DMS153 (cell line): ENCODE data around the gene DCAF8L1.
"Not testable (repeated sequence)": the region's sequence is repeated elsewhere in the genome, so short reads cannot be mapped to it uniquely, and the experiment has no call there.

Experiments used
- DNase-seq: peaks from one replicate; lab custom pipeline; 2025; lab: John Stamatoyannopoulos, UW

The DCAF8L1 gene

DNA sequence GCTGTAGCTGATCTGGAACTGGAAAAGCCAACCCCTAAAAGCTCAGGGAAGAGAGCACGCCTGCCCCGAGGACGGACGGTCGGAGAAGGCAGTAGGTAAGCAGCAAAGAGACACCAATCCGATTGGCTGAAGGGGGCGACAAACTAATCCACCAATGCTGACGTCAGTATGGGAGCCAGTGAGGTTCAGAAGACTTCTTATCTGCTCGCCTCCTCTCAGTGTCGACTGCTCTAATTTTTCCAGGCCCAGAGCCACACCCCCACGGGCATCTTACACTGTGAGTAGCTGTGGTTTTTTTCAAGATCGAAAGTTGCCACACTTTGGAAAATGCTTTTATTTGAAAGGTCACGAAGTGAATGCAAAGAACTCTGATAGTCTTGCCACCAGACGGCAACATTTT lies at the start of gene DCAF8L1:
TSS of gene DCAF8L1 (minus strand) at position 101 of the 400 bp plus-strand sequence. CDS start 115 bp downstream, outside the sequence.
- DNase-seq = no peak

DNA sequence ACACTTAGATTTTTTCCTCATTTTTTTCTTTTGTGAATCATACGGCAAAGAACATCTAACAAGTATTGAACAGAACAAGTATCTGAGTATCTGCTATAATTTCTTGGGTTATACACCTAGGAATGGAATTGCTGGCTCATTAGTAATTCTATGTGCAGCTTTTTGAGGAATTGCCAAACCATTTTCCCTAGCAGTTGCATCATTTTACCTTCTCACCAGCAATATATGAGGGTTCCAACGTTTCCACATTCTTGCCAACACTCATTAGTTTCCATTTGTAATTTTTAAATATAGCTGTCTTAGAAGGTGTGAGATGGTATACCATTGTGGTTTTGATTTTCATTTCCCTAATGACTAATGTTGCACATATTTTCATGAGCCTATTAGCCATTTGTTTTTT lies 41.1 kb upstream of the DCAF8L1 start:
- no peak for DNase-seq

DNA sequence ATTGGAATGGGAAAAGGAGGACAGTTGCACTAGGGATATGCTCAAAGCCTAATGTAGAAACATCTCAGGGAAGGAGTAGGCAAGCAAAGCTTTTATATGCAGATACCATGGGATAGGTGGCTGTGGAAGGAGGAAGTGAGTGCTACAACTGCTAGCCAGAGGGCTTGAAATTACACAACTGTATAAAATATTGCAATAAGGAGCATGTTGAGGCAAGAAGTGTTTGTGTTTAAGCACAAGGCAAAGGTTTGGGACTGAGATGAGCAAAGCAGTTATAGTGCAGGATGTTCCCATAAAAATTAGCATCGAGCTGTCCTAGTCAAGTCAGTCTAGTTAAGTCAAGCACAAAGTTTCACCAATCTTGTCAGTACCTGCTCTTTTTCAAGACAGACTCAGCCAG lies 35.6 kb upstream of the DCAF8L1 start:
- no peak for DNase-seq

DNA sequence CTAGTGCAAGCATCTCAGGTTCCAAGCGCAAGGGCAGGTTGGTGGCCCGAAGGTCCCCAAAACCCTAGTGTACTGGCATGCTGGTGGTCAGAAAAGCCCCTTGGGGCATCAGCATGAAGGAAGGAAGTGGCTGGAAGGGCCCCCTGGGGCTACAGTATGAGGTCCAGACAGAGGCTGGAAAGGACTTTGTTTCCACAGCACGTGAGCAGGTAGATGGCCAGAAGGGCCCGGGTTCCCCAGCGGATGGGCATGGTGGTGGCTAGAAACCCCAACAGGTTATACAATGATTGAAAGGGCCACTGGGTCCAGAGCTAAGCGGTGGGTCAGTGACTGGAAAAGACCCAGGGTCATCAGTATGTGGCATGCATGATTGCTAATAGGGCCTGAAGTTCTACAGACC lies 34.7 kb upstream of the DCAF8L1 start:
- DNase-seq = no peak

DNA sequence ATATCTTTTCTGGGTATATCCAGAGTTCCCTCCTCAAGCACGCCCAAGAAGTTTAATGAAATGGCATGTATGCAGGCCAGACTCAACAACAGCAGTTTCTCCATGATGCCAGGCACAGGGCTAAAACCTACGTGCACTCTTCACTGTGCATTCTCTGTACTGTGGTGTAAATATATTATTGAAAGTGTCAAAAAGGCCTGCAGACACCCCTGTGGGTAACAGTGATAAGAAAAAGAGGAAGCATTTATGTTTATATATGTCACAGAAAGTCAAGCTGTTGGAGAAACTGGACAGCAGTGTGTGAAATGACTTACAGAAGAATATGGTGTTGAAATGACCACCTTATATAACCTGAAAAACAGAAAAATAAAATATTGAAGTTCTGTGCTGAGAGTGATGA lies 29.6 kb upstream of the DCAF8L1 start:
- no peak for DNase-seq

DNA sequence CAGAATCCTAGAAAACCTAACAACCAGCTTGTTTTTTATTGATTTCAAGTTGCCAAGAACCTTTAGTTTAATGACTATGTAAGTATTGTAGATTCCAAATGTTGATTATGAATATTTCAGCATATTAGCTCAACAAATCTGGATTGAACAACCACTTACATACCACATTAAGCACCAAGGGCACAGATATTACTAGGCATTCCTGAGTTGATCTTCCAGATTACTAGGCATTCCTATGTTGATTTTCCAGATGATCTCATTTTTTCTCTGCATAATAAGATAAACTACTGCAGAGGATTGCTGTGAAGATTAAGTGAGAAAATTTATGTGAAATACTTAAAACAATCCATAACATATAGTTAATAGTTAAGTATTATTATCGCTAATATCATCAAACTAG lies 17.4 kb upstream of the DCAF8L1 start:
- no peak for DNase-seq

DNA sequence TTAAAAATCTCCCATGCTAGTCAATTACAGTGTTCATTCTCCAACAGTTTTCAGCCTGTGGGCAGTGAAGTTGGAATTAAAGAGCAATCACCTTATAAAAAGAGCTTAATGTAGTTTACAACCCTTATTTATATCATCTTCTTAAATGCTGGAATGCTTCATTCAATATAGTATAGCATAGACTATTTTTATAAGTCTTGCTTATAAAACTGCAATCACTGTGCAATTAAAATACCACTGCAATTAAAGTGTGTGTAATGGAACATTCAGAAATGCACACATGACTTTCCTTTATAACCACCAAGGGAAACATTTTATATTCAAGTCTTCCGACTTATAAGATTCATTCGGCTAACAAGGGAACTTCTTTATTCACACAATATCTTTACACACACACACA lies 16.4 kb upstream of the DCAF8L1 start:
- DNase-seq = no peak

DNA sequence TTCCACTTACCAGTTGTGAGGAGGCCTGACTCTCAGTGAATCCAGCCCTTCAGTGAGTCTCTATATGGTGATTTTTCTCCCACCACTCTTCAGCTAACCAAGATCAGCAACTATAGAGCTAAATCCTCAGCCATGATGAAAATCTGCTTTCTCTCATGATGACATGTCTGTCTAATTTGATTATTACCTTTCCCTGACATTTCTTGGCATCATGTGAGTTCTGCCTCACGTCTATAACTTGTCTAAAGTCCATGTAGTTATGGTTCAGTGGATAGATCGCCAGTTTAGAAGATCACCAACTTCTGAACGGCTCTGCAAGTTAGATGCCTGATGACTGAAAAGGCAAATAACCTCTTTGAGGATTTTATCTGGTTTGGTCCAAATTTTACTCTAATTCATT lies 14.9 kb upstream of the DCAF8L1 start:
- DNase-seq = no peak

DNA sequence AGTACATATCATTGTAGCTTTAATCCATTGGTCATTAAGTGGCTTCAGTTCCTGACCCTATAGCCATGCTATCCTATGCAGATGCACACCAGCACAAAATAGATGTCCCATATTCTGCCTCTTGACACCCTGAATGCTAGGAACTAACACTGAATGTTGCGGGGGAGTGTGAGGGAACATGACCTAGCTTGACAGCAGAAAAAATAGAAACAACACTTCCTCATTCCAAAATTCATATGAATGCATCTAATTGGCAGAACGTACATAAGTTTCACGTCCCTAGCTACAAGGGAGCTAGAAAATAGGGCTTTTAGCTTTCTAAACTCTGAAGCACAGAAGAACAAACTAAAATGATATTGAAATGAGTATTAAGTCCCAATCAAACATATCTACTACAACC lies 14.4 kb upstream of the DCAF8L1 start:
- no peak for DNase-seq

DNA sequence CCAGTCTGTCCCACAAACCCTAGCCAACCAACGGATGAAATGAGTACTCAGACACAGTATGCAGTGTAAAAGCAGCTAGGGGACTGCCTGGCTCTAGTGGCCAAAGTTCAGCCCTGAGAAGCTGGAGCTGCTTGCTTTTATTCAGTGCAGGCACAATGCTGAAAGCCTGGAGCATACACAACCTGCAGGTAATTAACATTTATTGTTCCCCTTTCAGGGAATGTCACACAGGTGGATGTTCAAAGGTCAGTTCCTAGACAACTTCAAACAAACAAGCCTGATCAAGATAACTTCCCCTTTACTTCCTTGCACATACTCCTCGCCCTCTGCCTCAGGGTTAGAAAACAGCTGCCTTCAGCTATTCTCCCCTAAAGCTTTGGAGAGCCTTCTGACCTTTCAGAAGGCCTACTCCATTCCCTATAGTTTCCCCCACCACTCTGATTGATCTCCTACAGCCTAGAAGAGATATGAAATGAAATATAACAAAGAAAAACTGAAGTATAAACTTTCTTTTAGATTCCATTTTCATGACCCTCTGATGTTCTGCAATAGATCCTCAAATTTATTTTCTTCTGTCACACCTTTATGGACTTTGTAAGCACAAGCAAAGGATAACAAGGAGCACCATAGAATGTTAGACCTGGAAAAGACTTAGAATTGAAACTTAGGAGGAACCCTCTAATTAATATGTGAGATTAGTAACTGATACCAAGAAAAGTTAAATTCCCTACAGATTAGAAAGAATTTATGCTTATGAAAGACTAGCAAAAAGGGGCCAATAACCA lies 6.8 kb upstream of the DCAF8L1 start:
- DNase-seq = no peak

DNA sequence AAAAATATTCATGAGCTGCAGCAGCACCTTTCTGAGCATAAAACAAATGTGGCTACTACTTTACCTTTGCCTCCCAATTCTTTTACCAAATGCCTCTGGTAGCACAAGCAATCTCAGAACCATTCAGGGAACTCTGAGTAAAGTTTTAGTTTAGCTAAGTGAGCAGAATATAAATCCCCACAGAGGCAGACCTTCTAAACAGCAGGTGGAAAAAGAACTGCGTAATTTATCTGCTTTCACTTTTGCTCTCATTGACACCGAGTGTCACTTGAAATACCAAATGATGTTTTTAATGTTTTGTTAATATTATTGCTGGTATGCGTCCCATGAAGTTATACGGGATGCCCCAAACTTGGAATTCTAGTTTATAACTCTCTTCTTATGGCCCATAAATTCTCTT lies 4.3 kb downstream of the DCAF8L1 start:
- DNase-seq = not testable (repeated sequence)

DNA sequence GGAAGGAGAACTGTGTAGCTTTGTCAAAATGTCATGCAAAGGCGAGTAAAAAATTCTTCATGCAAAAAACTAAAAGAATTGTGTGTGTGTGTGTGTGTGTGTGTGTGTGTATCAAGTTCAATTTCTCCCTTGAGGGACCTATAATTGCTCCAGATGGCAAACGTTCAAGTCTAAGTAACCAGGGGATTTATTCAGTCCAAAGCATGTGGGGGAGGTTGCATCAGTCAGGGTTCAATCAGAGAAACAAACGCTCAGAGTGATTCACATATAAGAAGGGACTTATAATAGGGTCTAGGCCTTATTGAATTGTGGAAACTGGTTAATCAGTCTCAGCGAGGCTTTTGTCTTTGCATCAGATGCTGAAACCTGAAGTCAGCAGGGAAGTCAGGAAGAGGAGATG lies 5.0 kb downstream of the DCAF8L1 start:
- DNase-seq = no peak

DNA sequence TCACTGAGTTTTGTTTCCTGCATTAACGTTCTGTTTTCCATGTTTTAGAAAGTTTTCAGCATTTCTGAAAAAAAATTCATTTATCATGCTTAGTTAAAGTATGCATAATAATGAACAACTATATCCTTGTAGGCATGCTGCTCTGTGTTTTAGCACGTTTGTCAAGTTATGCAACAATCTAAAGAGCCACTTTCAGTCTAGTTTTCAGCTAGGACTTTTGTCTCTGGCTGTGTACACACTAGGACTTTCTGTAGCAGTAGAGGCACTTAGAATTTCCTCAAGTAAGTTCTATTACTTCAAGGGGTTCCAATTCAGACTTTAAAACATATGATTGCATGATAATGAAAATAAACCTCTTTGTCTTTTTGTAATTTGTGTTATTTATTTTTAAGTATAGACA lies 12.4 kb downstream of the DCAF8L1 start:
- no peak for DNase-seq

DNA sequence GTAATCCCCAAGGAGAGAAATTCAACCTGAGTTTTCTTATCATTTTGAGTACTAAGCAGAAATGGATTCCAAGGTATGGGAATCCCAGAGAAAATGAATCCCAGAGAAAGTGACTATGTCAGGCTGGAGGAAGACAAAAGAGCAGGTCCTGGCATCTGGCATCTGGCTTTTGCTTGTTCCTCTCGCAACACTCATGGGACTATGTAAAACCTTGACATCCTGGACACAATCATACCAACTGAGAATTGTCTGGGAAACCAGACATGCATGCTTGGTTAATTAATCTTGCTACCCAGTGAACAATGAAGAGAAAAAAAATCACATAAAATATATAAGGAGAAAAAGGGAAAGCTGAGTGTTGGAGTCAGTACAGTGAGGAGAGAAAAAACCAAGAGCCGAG lies 12.9 kb downstream of the DCAF8L1 start:
- no peak for DNase-seq

DNA sequence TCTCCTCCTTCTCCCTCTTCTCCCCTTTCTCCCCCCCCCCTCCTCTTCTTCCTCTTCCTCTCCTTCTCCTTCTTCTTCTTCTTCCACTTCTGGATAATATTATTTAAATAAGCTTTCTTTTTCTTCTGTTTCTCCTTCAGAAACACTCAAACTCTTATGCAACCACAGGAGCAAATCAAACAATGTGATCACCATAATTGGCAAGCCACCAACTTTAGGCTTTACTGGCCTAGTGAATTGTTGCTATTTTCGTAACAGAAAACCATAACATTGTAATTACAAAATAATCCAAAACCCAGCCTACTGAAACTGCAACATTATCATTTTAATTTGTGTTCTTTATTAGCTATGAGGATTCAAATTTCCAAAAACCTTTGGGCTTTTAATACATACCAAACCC lies 14.3 kb downstream of the DCAF8L1 start:
- DNase-seq = no peak

DNA sequence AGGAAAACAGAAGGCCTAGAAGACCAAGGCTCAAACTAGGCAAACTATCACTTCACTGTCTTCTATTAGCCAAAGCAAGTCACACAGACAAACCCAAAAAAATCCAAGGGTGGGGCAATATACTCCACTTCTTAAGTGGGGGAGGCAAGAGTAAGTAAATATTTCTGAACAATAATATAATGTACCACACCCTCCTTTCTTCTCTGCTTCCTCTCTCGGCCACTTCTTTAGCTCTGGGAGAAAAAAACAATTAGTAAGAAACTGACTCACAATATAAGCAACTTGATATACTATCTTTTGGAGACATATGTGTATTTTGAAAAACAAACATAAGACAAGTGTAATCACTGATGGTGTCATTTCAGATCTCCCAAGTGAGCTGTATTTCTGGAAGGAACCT lies 14.8 kb downstream of the DCAF8L1 start:
- DNase-seq = no peak

DNA sequence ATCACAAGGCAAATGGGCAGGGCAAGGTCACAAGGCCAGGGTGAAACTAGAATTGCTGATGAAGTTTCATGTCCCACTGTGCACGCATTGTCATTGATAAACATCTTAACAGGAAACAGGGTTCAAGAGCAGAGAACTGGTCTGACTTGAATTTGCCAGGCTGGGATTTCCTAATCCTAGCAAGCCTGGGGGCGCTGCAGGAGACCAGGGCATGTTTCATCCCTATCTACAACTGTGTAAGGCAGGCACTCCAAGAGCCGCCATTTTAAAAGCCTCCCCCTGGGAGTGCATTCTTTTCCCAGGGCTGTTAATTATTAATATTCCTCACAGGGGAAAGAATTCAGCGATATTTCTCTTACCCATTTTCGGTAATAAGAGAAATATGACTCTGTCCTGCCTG lies 15.9 kb downstream of the DCAF8L1 start:
- not testable (repeated sequence) for DNase-seq

DNA sequence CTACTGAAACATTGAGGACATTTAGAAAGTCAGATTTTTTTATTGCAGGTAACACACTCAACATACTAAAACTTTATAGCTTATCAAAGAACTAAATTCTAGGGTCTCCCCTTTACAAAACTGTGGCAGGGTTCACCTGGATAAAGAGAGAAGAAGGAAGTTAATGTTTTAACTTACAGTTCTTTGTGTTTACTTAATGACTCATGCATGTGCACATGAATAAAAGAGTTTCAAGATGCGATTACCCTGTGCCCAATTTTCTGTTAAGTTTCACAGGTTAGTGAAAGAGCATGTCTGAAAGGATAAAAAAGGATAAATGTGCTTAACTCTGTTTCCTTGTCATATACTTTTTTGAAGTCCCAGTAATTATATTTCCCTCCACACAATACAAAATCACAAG lies 16.8 kb downstream of the DCAF8L1 start:
- DNase-seq = no peak

DNA sequence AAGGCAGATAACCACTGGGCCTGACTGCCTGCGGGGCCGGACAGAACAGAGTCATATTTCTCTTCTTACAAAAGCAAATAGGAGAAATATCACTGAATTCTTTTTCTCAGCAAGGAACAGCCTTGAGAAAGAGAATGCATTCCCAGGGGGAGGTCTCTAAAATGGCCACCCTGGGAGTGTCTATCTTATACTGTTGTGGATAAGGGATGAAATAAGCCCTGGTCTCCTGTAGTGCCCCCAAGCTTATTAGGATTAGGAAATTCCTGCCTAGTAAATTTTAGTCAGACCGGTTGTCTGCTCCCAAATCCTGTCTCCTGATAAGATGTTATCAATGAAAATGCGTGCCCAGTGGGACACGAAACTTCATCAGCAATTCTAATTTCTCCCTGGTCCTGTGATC lies 20.8 kb downstream of the DCAF8L1 start:
- not testable (repeated sequence) for DNase-seq

DNA sequence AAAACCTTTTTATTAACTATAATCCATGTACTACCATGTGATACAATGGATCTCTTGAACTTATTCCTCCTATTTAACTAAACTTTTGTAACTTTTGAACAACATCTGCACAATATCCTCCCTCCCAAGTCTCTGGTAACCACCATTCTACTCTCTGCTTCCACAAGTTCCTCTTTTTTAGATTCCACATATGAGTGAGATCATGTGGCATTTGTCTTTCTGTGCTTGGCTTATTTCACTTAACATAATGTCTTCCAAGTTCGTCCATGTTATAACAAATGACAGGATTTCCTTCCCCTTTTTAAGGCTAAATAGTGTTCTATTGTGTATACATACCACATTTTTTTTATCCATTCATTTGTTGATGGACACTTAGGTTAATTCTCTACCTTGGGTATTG lies 28.1 kb downstream of the DCAF8L1 start:
- no peak for DNase-seq

DNA sequence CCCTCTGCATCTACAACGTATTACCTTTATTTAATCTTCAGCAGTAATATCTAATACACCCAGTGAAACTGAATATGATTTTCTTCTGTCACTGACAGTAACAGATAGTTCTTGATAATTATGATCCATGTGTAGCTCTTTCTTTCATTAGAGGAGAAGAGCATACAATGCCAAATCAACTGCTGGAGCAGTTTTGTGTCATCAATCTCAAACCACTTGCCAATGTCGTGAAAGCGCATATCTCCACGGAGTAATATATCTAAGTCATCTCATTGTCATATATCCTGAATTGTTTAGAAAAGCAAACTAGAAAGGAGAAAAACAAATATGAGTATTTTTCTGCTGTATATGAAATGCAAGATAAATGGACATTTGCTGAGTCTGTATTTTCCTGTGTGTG lies 47.9 kb downstream of the DCAF8L1 start:
- no peak for DNase-seq
